ENCODE results near the gene CRYBG1.

DNA sequence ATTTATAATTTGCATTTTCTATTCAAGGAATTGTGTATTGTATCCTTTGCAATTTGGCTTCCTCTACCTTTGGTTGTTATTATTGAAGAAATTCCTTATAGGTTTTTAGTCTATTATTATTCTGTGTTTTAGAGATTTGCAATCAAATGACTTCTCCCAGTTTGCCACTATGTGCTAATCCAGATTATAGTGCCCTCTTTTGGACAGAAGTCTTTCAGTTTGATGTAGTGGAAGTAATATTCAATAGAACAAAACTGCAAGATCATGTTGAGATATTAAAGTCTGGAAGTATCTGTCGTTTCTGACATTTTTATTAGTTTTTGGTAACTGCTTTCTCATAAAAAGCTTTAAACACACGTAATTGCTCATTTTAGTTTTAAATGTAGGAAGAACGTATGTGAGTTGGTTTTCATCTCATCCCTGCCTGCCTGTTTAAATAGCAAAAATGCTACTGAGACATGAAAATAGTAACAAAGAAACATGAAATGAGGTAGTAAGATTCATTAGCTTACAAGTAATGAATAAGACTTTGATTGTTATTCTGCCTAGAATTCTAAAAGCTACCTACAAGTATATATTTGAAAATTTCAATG, 195.9 kb downstream of the CRYBG1 start:
- TF ChIP-seq, protein P1, sequence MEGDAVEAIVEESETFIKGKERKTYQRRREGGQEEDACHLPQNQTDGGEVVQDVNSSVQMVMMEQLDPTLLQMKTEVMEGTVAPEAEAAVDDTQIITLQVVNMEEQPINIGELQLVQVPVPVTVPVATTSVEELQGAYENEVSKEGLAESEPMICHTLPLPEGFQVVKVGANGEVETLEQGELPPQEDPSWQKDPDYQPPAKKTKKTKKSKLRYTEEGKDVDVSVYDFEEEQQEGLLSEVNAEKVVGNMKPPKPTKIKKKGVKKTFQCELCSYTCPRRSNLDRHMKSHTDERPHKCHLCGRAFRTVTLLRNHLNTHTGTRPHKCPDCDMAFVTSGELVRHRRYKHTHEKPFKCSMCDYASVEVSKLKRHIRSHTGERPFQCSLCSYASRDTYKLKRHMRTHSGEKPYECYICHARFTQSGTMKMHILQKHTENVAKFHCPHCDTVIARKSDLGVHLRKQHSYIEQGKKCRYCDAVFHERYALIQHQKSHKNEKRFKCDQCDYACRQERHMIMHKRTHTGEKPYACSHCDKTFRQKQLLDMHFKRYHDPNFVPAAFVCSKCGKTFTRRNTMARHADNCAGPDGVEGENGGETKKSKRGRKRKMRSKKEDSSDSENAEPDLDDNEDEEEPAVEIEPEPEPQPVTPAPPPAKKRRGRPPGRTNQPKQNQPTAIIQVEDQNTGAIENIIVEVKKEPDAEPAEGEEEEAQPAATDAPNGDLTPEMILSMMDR (IDR thresholded peaks at IDR 0.05; ENCODE audit: poor library complexity, severe bottlenecking) = no peak
- no peak for TF ChIP-seq MXI1 (conservative IDR thresholded peaks at IDR 0.05; ENCODE audit: poor library complexity, severe bottlenecking)
- TF ChIP-seq, protein P2, sequence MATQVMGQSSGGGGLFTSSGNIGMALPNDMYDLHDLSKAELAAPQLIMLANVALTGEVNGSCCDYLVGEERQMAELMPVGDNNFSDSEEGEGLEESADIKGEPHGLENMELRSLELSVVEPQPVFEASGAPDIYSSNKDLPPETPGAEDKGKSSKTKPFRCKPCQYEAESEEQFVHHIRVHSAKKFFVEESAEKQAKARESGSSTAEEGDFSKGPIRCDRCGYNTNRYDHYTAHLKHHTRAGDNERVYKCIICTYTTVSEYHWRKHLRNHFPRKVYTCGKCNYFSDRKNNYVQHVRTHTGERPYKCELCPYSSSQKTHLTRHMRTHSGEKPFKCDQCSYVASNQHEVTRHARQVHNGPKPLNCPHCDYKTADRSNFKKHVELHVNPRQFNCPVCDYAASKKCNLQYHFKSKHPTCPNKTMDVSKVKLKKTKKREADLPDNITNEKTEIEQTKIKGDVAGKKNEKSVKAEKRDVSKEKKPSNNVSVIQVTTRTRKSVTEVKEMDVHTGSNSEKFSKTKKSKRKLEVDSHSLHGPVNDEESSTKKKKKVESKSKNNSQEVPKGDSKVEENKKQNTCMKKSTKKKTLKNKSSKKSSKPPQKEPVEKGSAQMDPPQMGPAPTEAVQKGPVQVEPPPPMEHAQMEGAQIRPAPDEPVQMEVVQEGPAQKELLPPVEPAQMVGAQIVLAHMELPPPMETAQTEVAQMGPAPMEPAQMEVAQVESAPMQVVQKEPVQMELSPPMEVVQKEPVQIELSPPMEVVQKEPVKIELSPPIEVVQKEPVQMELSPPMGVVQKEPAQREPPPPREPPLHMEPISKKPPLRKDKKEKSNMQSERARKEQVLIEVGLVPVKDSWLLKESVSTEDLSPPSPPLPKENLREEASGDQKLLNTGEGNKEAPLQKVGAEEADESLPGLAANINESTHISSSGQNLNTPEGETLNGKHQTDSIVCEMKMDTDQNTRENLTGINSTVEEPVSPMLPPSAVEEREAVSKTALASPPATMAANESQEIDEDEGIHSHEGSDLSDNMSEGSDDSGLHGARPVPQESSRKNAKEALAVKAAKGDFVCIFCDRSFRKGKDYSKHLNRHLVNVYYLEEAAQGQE (IDR thresholded peaks at IDR 0.05; ENCODE audit: borderline replicate concordance) = no peak
- TF ChIP-seq EZH2 (IDR thresholded peaks at IDR 0.05; ENCODE audit: borderline replicate concordance, insufficient read depth, low read length, poor library complexity, severe bottlenecking) = no peak
- no peak for TF ChIP-seq EP300 (conservative IDR thresholded peaks at IDR 0.05; ENCODE audit: poor library complexity, severe bottlenecking)
- no peak for TF ChIP-seq POLR2AphosphoS5 (IDR thresholded peaks at IDR 0.05)
- no peak for TF ChIP-seq SMC3 (conservative IDR thresholded peaks at IDR 0.05; ENCODE audit: poor library complexity)
